ENCODE data around the gene TMEM9B.
A peak's percentile ranks its signal among the peaks of the same experiment; 100 is the strongest.
"Not testable (repeated sequence)": the region's sequence is repeated elsewhere in the genome, so short reads cannot be mapped to it uniquely, and the experiment has no call there.

The TMEM9B gene

DNA sequence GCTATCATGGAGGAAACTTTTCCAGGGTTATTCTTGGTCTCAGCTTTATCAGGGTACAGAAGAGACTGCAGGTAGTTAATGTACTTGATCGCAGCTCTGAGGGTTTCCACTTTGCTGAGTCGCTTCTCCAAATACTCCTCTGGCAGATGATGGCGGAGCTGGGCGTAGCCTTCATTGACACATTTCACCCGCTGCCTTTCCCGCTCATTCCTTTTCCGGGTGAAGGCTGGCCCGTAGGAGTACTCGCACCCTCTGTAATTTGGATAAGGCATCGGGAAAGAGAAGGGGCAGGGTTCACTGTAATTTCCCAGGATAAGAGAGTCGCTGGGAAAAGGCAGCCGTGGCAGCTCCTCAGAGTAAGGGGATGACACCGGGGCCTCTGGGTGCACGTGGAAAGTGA lies 26.6 kb downstream of the TMEM9B start:
- Histone ChIP-seq H3K4me3 (ENCODE audit: low read depth, low read length) (no peak overlapping the region), H3K27ac (no peak overlapping the region), H3K27me3 (ENCODE audit: insufficient read depth, low read depth, severe bottlenecking) (no peaks in the 10 kb centered on the region), H3K36me3 (no peaks in the 10 kb centered on the region), H3K9me3 (ENCODE audit: severe bottlenecking) (no peaks in the 10 kb centered on the region)
- TF ChIP-seq, protein P1, sequence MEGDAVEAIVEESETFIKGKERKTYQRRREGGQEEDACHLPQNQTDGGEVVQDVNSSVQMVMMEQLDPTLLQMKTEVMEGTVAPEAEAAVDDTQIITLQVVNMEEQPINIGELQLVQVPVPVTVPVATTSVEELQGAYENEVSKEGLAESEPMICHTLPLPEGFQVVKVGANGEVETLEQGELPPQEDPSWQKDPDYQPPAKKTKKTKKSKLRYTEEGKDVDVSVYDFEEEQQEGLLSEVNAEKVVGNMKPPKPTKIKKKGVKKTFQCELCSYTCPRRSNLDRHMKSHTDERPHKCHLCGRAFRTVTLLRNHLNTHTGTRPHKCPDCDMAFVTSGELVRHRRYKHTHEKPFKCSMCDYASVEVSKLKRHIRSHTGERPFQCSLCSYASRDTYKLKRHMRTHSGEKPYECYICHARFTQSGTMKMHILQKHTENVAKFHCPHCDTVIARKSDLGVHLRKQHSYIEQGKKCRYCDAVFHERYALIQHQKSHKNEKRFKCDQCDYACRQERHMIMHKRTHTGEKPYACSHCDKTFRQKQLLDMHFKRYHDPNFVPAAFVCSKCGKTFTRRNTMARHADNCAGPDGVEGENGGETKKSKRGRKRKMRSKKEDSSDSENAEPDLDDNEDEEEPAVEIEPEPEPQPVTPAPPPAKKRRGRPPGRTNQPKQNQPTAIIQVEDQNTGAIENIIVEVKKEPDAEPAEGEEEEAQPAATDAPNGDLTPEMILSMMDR (IDR thresholded peaks at IDR 0.05; ENCODE audit: low read depth, low read length): no peak
- no peak for DNase-seq

DNA sequence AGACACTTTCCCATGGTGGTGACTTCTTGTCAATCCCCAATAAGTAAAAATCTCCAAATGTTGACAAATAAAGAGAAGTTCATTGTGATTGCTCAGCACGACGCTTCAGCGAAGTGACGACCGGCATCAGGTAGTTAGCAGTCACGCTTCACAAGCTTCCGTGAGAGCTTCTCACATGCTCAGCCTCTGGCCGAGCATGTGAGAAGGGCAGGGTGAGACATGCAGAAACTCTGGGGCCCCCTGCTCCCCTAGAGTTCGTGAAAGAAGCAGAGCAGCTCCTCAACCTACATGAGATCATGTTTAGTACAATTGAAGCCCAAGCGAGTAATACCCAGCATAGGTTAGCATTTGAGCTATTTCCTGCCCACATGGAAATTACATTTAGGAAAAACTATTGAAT lies 27.1 kb downstream of the TMEM9B start:
- DNase-seq: no peak
- TF ChIP-seq, protein P1 (IDR thresholded peaks at IDR 0.05; ENCODE audit: low read depth, low read length): no peak
- no peaks in the 10 kb centered on the region for H3K27me3 ChIP-seq (ENCODE audit: insufficient read depth, low read depth, severe bottlenecking)
- no peak overlapping the region for H3K27ac ChIP-seq
- H3K9me3 ChIP-seq (ENCODE audit: severe bottlenecking): no peaks in the 10 kb centered on the region
- no peaks in the 10 kb centered on the region for H3K36me3 ChIP-seq
- H3K4me3 ChIP-seq (ENCODE audit: low read depth, low read length): no peak overlapping the region

DNA sequence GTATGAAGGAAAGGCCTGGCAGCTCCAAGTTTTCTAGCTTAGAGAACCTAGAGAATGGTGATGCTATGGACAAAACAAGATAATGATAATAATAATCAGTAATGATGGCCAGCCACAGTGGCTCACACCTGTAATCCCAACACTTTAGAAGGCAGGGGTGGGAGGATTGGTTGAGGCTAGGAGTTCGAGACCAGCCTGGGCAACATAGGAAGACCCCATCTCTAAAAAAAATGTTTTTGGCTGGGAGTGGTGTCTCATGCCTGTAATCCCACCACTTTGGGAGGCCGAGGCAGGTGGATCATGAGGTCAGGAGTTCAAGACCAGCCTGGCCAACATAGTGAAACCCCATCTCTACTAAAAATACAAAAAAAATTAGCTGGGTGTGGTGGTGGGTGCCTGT lies 28.5 kb downstream of the TMEM9B start:
- DNase-seq, H3K27ac ChIP-seq: not testable (repeated sequence)

DNA sequence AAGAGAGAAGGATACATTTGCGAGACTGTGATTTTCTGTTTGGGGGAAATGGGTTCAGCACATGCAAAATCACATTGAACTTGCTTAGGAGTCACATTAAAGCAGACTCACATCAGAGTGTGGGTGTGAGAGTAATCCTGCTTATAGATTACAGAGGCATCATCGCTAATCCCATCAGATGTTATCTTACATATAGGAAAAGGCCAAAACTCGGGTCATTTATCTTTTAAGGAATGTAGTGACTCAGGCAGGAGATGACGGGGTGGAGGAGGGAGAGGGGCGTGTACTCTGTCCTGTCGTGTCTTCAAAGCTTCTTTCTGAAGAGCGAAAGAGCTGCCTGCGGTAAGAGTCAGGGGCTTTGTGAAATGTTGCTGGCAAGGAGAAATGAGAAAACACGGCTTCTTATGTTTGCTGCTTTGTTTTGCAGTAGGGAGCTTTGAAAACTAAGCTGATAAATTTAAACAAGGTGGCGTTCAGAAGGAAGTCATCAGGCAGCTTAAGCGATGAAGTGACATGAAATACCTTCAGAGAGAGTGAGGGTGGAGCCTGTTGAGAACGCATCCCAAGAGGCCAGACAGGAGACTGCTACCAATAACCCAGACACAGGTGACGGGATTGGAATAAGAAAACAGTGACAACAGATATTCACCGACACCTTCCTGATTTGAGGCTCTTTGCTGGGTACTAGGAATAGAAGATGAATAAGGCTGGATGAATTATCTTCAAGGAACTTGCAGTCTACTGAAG lies 29.3 kb downstream of the TMEM9B start:
- H3K4me3 ChIP-seq (ENCODE audit: low read depth, low read length): no peak overlapping the region
- no peaks in the 10 kb centered on the region for H3K36me3 ChIP-seq
- TF ChIP-seq, protein P1 (IDR thresholded peaks at IDR 0.05; ENCODE audit: low read depth, low read length): no peak
- DNase-seq: peak; percentile 39
- no peaks in the 10 kb centered on the region for H3K9me3 ChIP-seq (ENCODE audit: severe bottlenecking)
- no peak overlapping the region for H3K27ac ChIP-seq
- no peaks in the 10 kb centered on the region for H3K27me3 ChIP-seq (ENCODE audit: insufficient read depth, low read depth, severe bottlenecking)

More for the DNA sequence above, 28.5 kb downstream of the TMEM9B start:
- H3K9me3 ChIP-seq (ENCODE audit: severe bottlenecking); H3K4me3 ChIP-seq (ENCODE audit: low read depth, low read length); H3K36me3 ChIP-seq; H3K27me3 ChIP-seq (ENCODE audit: insufficient read depth, low read depth, severe bottlenecking): not testable (repeated sequence)

DNA sequence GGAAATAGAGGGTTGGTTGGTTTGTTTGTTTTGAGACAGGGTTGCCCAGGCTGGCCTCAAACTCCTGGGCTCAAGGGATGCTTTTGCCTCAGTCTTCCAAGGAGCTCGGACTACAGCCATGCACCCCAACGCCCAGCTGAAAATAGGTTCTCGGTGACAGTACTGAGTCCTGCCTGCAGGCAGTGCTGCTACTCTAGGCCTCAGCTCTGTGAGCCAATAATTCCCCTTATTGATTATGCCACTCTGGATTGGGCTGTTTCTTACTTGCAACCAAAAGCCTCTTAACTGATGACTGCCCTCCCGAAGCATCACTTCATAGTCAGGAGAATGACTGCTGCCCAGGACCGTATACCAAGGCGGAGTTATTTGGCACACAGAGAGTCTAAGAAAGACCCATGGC lies 30.3 kb downstream of the TMEM9B start:
- no peaks in the 10 kb centered on the region for H3K9me3 ChIP-seq (ENCODE audit: severe bottlenecking)
- H3K27me3 ChIP-seq (ENCODE audit: insufficient read depth, low read depth, severe bottlenecking): no peaks in the 10 kb centered on the region
- TF ChIP-seq, protein P1 (IDR thresholded peaks at IDR 0.05; ENCODE audit: low read depth, low read length): peak; percentile 63
- H3K36me3 ChIP-seq: no peaks in the 10 kb centered on the region; the same call in 1 of the 2 replicates
- H3K4me3 ChIP-seq (ENCODE audit: low read depth, low read length): no peak overlapping the region
- H3K27ac ChIP-seq: no peak overlapping the region
- DNase-seq: no peak

DNA sequence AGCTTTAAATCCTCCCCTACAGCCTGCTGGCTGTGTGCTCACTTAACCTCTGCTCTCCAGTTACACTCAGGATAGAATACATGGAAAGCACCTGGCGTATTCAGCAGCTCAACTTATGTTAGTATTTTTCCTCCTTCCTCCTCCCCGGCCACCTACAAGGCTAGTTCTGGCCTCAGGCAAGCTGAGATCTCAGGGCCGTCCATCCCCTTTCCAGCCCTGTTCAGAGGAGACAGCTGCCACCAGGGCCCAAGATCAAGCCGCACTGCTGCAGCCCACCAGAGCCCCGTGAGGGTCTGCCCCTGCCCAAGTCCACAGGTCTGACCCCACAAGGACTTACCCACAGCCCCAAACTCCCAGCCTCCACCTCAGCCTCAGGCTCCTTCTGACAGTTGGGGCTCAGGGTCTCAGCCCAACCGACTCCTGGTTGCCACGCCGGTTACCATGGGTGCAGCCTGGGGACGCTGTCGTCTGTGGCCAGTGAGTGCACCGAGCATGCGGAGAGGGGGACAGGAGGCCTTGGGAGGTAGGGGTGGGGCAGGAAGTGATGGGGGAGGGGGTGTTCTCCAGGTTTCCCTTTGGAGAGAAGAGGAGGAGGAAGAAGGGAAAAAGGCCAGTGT lies 31.6 kb downstream of the TMEM9B start, which contains the start of gene C11orf16:
C11orf16 (minus strand) TSS at position 384 of the 617 bp plus-strand sequence. CDS start 639 bp downstream, outside the sequence.
- Histone ChIP-seq H3K27ac (no peak within 1 kb of the TSS), H3K27me3 (ENCODE audit: insufficient read depth, low read depth, severe bottlenecking) (no peaks in the 10 kb centered on the region), H3K36me3 (peaks cover 3% of the 10 kb centered on the region), H3K4me3 (ENCODE audit: low read depth, low read length) (no peak within 1 kb of the TSS), H3K9me3 (ENCODE audit: severe bottlenecking) (no peaks in the 10 kb centered on the region)
- DNase-seq: no peak
- TF ChIP-seq, protein P1 (IDR thresholded peaks at IDR 0.05; ENCODE audit: low read depth, low read length): no peak

Data from WERI-Rb-1 (cell line).